Measurements from ENCODE around the gene FOXP1. TPM values are rescaled to one million over a fixed set of nuclear protein-coding genes. Genes with fewer than 3 reads are reported as not detected.

FOXP1 gene
- total and polyA plus RNA-seq, 2 donors from 2014 or later: 6.7 to 87.2 TPM

DNA sequence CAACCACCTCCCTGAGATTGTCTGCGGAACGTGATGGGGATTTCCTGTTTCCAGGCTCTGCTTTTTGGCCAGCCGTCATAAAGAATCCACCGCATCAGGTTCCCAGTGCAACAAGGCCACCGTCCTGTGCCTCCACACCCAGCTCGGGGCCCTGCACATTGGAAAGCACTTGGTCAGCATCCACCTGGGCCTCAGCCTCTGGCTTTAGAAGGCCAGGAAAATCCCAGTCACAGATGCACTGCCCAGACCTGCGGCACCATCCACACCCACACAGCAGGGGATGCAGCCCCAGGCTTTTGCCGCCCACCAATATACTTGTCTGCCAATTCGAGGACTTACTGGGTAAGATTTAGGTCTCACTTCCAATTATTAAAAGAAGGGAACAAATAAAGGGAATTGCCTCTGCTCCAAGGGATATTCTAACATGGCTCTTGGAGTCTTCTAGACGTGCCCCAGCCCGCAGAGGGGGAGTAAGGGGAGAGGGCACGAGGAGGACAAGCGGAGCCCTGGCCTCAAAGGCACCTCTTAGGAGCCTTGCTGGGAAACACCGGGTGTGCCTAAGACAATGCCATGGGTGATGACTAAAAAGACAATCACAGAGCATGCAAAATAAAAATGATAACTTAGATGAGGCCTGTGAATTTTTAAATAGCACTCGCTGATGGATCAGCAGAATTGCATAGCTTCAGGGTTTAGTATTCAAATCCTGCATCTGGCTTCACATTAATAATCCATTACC is 169.2 kb downstream of the FOXP1 start:
- Histone ChIP-seq H3K9ac (ENCODE audit: low read length in 3 of 3) (no peak overlapping the region), H3K27ac (ENCODE audit: low read depth in 2 of 2, low read length in 2 of 2) (no peak overlapping the region), H3K36me3 (ENCODE audit: control insufficient read depth in 2 of 3, insufficient read depth in 3 of 3, low read length in 3 of 3) (no peaks in the 10 kb centered on the region), H3K9me3 (ENCODE audit: control insufficient read depth in 2 of 3, insufficient read depth in 1 of 3, low read length in 3 of 3) (no peaks in the 10 kb centered on the region), H3K4me1 (ENCODE audit: control insufficient read depth in 2 of 3, insufficient read depth in 2 of 3, low read depth in 1 of 3, low read length in 3 of 3) (no peaks in the 10 kb centered on the region), H3K4me3 (ENCODE audit: low read length in 3 of 3) (no peak overlapping the region), H3K27me3 (ENCODE audit: control insufficient read depth, insufficient read depth, low read length) (no peaks in the 10 kb centered on the region)
- DNase-seq: no peak
- FAIRE-seq: no peak
- TF ChIP-seq, protein P1, sequence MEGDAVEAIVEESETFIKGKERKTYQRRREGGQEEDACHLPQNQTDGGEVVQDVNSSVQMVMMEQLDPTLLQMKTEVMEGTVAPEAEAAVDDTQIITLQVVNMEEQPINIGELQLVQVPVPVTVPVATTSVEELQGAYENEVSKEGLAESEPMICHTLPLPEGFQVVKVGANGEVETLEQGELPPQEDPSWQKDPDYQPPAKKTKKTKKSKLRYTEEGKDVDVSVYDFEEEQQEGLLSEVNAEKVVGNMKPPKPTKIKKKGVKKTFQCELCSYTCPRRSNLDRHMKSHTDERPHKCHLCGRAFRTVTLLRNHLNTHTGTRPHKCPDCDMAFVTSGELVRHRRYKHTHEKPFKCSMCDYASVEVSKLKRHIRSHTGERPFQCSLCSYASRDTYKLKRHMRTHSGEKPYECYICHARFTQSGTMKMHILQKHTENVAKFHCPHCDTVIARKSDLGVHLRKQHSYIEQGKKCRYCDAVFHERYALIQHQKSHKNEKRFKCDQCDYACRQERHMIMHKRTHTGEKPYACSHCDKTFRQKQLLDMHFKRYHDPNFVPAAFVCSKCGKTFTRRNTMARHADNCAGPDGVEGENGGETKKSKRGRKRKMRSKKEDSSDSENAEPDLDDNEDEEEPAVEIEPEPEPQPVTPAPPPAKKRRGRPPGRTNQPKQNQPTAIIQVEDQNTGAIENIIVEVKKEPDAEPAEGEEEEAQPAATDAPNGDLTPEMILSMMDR (IDR thresholded peaks at IDR 0.05; ENCODE audit: borderline replicate concordance, extremely low read depth, insufficient read depth): no peak
- intact Hi-C loops (cut with DNase I): no loop called here

DNA sequence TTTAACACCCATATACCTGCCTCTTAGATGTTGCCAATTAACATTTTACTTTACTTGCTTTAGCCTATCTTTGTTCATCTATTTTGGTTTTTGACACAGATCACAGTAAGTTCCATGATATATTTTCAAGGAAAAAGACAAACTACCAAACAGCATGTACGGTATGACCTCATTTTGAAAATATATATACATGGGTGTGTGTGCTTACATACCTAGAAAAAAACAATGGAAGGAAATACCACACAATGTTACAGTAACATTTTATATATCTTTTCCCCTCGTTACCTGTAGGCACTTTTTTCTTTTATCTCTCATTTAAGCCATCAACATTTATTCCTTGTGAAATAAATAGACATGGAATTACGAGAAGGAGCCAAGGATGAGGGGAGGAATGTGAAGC is 170.0 kb downstream of the FOXP1 start:
- DNase-seq (no peak), FAIRE-seq (no peak)
- Histone ChIP-seq H3K4me3 (ENCODE audit: low read length in 3 of 3) (no peak overlapping the region), H3K36me3 (ENCODE audit: control insufficient read depth in 2 of 3, insufficient read depth in 3 of 3, low read length in 3 of 3) (no peaks in the 10 kb centered on the region), H3K27ac (ENCODE audit: low read depth in 2 of 2, low read length in 2 of 2) (no peak overlapping the region), H3K4me1 (ENCODE audit: control insufficient read depth in 2 of 3, insufficient read depth in 2 of 3, low read depth in 1 of 3, low read length in 3 of 3) (no peaks in the 10 kb centered on the region), H3K9ac (ENCODE audit: low read length in 3 of 3) (no peak overlapping the region), H3K9me3 (ENCODE audit: control insufficient read depth in 2 of 3, insufficient read depth in 1 of 3, low read length in 3 of 3) (no peaks in the 10 kb centered on the region), H3K27me3 (ENCODE audit: control insufficient read depth, insufficient read depth, low read length) (no peaks in the 10 kb centered on the region)
- intact Hi-C loops (cut with DNase I): no loop called here
- TF ChIP-seq, protein P1 (IDR thresholded peaks at IDR 0.05; ENCODE audit: borderline replicate concordance, extremely low read depth, insufficient read depth): no peak

- H3K4me1 ChIP-seq (ENCODE audit: control insufficient read depth in 2 of 3, insufficient read depth in 2 of 3, low read depth in 1 of 3, low read length in 3 of 3): no peaks in the 10 kb centered on the region
- intact Hi-C loops (cut with DNase I): no loop called here
- no peak overlapping the region for H3K4me3 ChIP-seq (ENCODE audit: low read length in 3 of 3)
- DNase-seq (no peak), FAIRE-seq (no peak)
- no peak overlapping the region for H3K9ac ChIP-seq (ENCODE audit: low read length in 3 of 3)
- H3K9me3 ChIP-seq (ENCODE audit: control insufficient read depth in 2 of 3, insufficient read depth in 1 of 3, low read length in 3 of 3): no peaks in the 10 kb centered on the region
- H3K27me3 ChIP-seq (ENCODE audit: control insufficient read depth, insufficient read depth, low read length): no peaks in the 10 kb centered on the region
- TF ChIP-seq, protein P1 (IDR thresholded peaks at IDR 0.05; ENCODE audit: borderline replicate concordance, extremely low read depth, insufficient read depth): no peak
- no peak overlapping the region for H3K27ac ChIP-seq (ENCODE audit: low read depth in 2 of 2, low read length in 2 of 2)
- no peaks in the 10 kb centered on the region for H3K36me3 ChIP-seq (ENCODE audit: control insufficient read depth in 2 of 3, insufficient read depth in 3 of 3, low read length in 3 of 3)
These were observed 174.2 kb downstream of the FOXP1 start for GRCh38 chr3:71409352-71409751.

GRCh38 chr3:71408903-71409302 is 174.6 kb downstream of the FOXP1 start:
- Histone ChIP-seq H3K4me1 (ENCODE audit: control insufficient read depth in 2 of 3, insufficient read depth in 2 of 3, low read depth in 1 of 3, low read length in 3 of 3) (no peaks in the 10 kb centered on the region), H3K36me3 (ENCODE audit: control insufficient read depth in 2 of 3, insufficient read depth in 3 of 3, low read length in 3 of 3) (no peaks in the 10 kb centered on the region), H3K4me3 (ENCODE audit: low read length in 3 of 3) (no peak overlapping the region), H3K9me3 (ENCODE audit: control insufficient read depth in 2 of 3, insufficient read depth in 1 of 3, low read length in 3 of 3) (no peaks in the 10 kb centered on the region), H3K27ac (ENCODE audit: low read depth in 2 of 2, low read length in 2 of 2) (no peak overlapping the region), H3K9ac (ENCODE audit: low read length in 3 of 3) (no peak overlapping the region), H3K27me3 (ENCODE audit: control insufficient read depth, insufficient read depth, low read length) (no peaks in the 10 kb centered on the region)
- DNase-seq (no peak), FAIRE-seq (no peak)
- intact Hi-C loops (cut with DNase I): no loop called here
- TF ChIP-seq, protein P1 (IDR thresholded peaks at IDR 0.05; ENCODE audit: borderline replicate concordance, extremely low read depth, insufficient read depth): no peak
